H1 (cell line): Measurements from ENCODE around the gene GALNT5. TPM values are rescaled to one million over a fixed set of nuclear protein-coding genes. Genes with fewer than 3 reads are reported as not detected.

Experiments used
- CTBP2 ChIP-seq: IDR thresholded peaks from 2 replicates; pipeline ENCODE4 v1.7.0; 2011; ENCODE audit warnings: borderline replicate concordance, mild to moderate bottlenecking, moderate library complexity, mixed read lengths, low read length; ENCODE audit not compliant: insufficient read depth, insufficient read length
- CTCF ChIP-seq, 3 experiments: IDR thresholded peaks; 1 replicate in 2 of 3; 2 replicates in 1 of 3; pipeline versions ENCODE4 v1.5.1 to v1.6.1; 2011; ENCODE audit warnings: low read length in 3 of 3, mild to moderate bottlenecking in 3 of 3, inconsistent platforms in 2 of 3, low read depth in 1 of 3, moderate library complexity in 1 of 3; ENCODE audit not compliant: insufficient read depth in 1 of 3; ENCODE audit errors: control extremely low read depth in 1 of 3
- FOSL1 ChIP-seq: IDR thresholded peaks from 2 replicates; pipeline ENCODE4 v1.6.1; 2011; ENCODE audit warnings: mild to moderate bottlenecking, low read depth, low read length, moderate library complexity; ENCODE audit not compliant: insufficient read depth
- KDM1A ChIP-seq: fragments of 200-600, 300-600 bp; sonication (generic); IDR thresholded peaks from 2 replicates; pipeline ENCODE4 v1.7.1; 2016; ENCODE audit warnings: mild to moderate bottlenecking, low read length, borderline replicate concordance
- POU5F1 ChIP-seq: IDR thresholded peaks from 2 replicates; pipeline ENCODE4 v1.6.1; 2011; ENCODE audit warnings: low read depth, mild to moderate bottlenecking, low read length, moderate library complexity
- TBP ChIP-seq: IDR thresholded peaks from 2 replicates; pipeline ENCODE4 v1.6.1; 2011; ENCODE audit warnings: low read depth, low read length, improper control_type of control experiment
- polyA plus RNA-seq, 7 experiments: library from polyadenylated mRNA; depleted of rRNA in 3 of 7; stranded (reverse) in 5 of 7; unstranded in 2 of 7; fragments of >200 nt in 5 of 7; fragments of 200-250 nt in 2 of 7; gene quantifications; 1 replicate in 5 of 7; 2 replicates in 1 of 7; 4 replicates in 1 of 7; pipeline versions ENCODE4 v1.2.1 to v1.2.3, GENCODE V29; 2011 to 2013; ENCODE audit warnings: missing spikeins in 2 of 7, mixed read lengths in 2 of 7
- total RNA-seq: library from RNA; stranded (reverse); fragmentation: NEBNext Ultra II Directional; extraction: Animal tissue kit (Norgen Biotek cat#: 25700); gene quantifications from 2 replicates; pipeline ENCODE4 v1.2.1, GENCODE V29; 2021
- TF ChIP-seq, protein P1 (sequence below): fragments of 300-600 bp; sonication (generic); IDR thresholded peaks from 2 replicates; pipeline ENCODE4 v1.7.1; 2012; ENCODE audit warnings: low read length, moderate library complexity, mild to moderate bottlenecking, inconsistent platforms; ENCODE audit not compliant: insufficient replicate concordance
- TF ChIP-seq, protein P2 (sequence below): IDR thresholded peaks from 2 replicates; pipeline ENCODE4 v1.6.1; 2012; ENCODE audit warnings: inconsistent platforms

Gene GALNT5
- total and polyA plus RNA-seq, 2 of the 8 experiments (the other 6 are each of a cell fraction or from before 2014, with no cell fraction given) = 0.02 to 0.06 TPM

DNA sequence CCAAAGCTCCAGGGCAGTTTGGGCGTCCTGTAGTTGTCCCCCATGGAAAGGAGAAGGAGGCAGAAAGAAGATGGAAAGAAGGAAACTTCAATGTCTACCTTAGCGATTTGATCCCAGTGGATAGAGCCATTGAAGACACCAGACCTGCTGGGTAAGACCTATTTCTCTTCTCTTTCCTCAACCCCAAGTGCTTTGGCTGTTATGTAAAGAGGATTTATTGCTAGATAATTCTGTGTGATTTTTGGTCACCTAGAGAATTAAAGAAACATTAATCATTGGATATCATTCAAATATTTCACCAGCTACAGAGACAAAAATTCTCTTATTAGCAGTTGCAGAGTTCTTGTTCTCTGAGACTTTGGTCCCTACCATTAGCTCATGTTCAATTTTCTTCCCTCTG is 1.9 kb downstream of the GALNT5 start (continued):
- TF ChIP-seq, protein P1, sequence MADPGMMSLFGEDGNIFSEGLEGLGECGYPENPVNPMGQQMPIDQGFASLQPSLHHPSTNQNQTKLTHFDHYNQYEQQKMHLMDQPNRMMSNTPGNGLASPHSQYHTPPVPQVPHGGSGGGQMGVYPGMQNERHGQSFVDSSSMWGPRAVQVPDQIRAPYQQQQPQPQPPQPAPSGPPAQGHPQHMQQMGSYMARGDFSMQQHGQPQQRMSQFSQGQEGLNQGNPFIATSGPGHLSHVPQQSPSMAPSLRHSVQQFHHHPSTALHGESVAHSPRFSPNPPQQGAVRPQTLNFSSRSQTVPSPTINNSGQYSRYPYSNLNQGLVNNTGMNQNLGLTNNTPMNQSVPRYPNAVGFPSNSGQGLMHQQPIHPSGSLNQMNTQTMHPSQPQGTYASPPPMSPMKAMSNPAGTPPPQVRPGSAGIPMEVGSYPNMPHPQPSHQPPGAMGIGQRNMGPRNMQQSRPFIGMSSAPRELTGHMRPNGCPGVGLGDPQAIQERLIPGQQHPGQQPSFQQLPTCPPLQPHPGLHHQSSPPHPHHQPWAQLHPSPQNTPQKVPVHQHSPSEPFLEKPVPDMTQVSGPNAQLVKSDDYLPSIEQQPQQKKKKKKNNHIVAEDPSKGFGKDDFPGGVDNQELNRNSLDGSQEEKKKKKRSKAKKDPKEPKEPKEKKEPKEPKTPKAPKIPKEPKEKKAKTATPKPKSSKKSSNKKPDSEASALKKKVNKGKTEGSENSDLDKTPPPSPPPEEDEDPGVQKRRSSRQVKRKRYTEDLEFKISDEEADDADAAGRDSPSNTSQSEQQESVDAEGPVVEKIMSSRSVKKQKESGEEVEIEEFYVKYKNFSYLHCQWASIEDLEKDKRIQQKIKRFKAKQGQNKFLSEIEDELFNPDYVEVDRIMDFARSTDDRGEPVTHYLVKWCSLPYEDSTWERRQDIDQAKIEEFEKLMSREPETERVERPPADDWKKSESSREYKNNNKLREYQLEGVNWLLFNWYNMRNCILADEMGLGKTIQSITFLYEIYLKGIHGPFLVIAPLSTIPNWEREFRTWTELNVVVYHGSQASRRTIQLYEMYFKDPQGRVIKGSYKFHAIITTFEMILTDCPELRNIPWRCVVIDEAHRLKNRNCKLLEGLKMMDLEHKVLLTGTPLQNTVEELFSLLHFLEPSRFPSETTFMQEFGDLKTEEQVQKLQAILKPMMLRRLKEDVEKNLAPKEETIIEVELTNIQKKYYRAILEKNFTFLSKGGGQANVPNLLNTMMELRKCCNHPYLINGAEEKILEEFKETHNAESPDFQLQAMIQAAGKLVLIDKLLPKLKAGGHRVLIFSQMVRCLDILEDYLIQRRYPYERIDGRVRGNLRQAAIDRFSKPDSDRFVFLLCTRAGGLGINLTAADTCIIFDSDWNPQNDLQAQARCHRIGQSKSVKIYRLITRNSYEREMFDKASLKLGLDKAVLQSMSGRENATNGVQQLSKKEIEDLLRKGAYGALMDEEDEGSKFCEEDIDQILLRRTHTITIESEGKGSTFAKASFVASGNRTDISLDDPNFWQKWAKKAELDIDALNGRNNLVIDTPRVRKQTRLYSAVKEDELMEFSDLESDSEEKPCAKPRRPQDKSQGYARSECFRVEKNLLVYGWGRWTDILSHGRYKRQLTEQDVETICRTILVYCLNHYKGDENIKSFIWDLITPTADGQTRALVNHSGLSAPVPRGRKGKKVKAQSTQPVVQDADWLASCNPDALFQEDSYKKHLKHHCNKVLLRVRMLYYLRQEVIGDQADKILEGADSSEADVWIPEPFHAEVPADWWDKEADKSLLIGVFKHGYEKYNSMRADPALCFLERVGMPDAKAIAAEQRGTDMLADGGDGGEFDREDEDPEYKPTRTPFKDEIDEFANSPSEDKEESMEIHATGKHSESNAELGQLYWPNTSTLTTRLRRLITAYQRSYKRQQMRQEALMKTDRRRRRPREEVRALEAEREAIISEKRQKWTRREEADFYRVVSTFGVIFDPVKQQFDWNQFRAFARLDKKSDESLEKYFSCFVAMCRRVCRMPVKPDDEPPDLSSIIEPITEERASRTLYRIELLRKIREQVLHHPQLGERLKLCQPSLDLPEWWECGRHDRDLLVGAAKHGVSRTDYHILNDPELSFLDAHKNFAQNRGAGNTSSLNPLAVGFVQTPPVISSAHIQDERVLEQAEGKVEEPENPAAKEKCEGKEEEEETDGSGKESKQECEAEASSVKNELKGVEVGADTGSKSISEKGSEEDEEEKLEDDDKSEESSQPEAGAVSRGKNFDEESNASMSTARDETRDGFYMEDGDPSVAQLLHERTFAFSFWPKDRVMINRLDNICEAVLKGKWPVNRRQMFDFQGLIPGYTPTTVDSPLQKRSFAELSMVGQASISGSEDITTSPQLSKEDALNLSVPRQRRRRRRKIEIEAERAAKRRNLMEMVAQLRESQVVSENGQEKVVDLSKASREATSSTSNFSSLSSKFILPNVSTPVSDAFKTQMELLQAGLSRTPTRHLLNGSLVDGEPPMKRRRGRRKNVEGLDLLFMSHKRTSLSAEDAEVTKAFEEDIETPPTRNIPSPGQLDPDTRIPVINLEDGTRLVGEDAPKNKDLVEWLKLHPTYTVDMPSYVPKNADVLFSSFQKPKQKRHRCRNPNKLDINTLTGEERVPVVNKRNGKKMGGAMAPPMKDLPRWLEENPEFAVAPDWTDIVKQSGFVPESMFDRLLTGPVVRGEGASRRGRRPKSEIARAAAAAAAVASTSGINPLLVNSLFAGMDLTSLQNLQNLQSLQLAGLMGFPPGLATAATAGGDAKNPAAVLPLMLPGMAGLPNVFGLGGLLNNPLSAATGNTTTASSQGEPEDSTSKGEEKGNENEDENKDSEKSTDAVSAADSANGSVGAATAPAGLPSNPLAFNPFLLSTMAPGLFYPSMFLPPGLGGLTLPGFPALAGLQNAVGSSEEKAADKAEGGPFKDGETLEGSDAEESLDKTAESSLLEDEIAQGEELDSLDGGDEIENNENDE = no peak
- no peak for TF ChIP-seq FOSL1
- no peak for TF ChIP-seq CTBP2
- TF ChIP-seq TBP = no peak
- TF ChIP-seq, protein P2, sequence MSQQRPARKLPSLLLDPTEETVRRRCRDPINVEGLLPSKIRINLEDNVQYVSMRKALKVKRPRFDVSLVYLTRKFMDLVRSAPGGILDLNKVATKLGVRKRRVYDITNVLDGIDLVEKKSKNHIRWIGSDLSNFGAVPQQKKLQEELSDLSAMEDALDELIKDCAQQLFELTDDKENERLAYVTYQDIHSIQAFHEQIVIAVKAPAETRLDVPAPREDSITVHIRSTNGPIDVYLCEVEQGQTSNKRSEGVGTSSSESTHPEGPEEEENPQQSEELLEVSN = no peak
- no peak for TF ChIP-seq CTCF (IDR thresholded peaks at IDR 0.05; ENCODE audit: control extremely low read depth in 1 of 3, insufficient read depth in 1 of 3, low read depth in 1 of 3, low read length in 3 of 3)
- no peak for TF ChIP-seq KDM1A
- no peak for TF ChIP-seq POU5F1
